ENCODE data around the gene LRMDA. TPM values are rescaled to one million over a fixed set of nuclear protein-coding genes. Genes with fewer than 3 reads are reported as not detected.

Gene LRMDA
- total RNA-seq, 1 experiment from 2014 or later: not detected

GRCh38 chr10:75417522-75417927 is 13.9 kb upstream of the LRMDA start:
- no TSS peak for BruUV-seq (replicated peaks)
- TF ChIP-seq EZH2 (IDR thresholded peaks at IDR 0.05; ENCODE audit: borderline replicate concordance, low read depth, low read length, poor library complexity, severe bottlenecking): no peak
- TF ChIP-seq, protein P1, sequence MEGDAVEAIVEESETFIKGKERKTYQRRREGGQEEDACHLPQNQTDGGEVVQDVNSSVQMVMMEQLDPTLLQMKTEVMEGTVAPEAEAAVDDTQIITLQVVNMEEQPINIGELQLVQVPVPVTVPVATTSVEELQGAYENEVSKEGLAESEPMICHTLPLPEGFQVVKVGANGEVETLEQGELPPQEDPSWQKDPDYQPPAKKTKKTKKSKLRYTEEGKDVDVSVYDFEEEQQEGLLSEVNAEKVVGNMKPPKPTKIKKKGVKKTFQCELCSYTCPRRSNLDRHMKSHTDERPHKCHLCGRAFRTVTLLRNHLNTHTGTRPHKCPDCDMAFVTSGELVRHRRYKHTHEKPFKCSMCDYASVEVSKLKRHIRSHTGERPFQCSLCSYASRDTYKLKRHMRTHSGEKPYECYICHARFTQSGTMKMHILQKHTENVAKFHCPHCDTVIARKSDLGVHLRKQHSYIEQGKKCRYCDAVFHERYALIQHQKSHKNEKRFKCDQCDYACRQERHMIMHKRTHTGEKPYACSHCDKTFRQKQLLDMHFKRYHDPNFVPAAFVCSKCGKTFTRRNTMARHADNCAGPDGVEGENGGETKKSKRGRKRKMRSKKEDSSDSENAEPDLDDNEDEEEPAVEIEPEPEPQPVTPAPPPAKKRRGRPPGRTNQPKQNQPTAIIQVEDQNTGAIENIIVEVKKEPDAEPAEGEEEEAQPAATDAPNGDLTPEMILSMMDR (conservative IDR thresholded peaks at IDR 0.05; ENCODE audit: low read depth, low read length): no peak
- POLR2A ChIA-PET (ENCODE audit: low non-redundant PET): interaction anchor here (0.7 kb wide), 1 partner anchor 1525 kb away, joined by 6 read pairs; no protein-coding TSS in a partner anchor
- DNase-seq (ENCODE audit: low spot score): no peak
- no peaks in the 10 kb centered on the region for H3K36me3 ChIP-seq (ENCODE audit: insufficient read depth, low read length, poor library complexity, severe bottlenecking)
- CTCF ChIA-PET: no interaction called here
- no peak overlapping the region for H3K27ac ChIP-seq (ENCODE audit: low read depth, low read length, poor library complexity, severe bottlenecking)
- intact Hi-C loops (cut with micrococcal nuclease; ENCODE audit: unreplicated experiment): no loop called here
- no peaks in the 10 kb centered on the region for H3K9me3 ChIP-seq (ENCODE audit: low read depth, low read length, poor library complexity, severe bottlenecking)
- peaks cover 55% of the 10 kb centered on the region for H3K27me3 ChIP-seq (replicated peaks; ENCODE audit: insufficient read depth, low read depth, low read length, poor library complexity)
- H3K4me3 ChIP-seq (ENCODE audit: low read depth, low read length, poor library complexity, severe bottlenecking): no peak overlapping the region
- no peaks in the 10 kb centered on the region for H3K4me1 ChIP-seq (ENCODE audit: insufficient read depth, low read length, poor library complexity, severe bottlenecking)

DNA sequence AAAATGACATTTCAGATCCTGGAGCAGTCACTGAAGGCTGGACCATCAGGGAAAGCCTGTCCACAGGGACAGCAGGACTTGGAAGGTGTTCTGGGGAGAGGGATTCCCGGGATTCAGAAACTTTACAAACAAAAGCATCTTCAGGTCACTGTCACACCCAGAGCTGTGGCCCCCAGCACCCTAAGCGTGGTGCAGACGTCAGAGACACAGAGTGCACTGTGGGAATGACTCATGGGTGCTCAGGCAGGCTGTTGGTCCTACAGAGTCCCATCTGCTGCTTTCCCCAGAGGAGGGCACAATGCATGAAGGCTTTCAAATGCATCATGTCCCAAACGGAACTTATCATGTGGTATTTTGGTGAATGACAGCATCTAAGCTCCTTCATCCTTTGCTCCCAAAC is 13.1 kb upstream of the LRMDA start:
- ChIA-PET POLR2A (ENCODE audit: low non-redundant PET) (no interaction called here), CTCF (no interaction called here)
- no TSS peak for BruUV-seq (replicated peaks)

DNA sequence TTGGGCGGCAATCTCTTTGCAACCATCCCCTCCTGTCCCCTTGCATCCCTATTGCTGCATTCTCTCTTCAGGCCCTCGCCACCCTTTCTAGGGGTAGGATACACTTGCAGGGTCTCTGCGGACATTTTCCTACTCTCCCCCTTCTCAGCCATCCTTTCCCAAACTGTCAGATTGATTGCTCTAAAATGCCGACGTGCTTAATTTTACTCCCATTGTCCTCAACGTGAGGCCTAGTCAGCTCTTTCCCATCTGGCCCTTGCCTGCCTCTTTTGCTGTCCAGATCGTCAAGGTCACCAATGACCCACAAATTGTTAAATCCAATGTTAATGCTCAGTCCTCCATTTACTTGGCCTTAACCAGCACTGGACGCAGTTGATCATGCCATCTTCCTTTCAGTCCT is 12.7 kb upstream of the LRMDA start:
- Histone ChIP-seq H3K4me3 (ENCODE audit: low read depth, low read length, poor library complexity, severe bottlenecking) (no peak overlapping the region), H3K27ac (ENCODE audit: low read depth, low read length, poor library complexity, severe bottlenecking) (no peak overlapping the region), H3K9me3 (ENCODE audit: low read depth, low read length, poor library complexity, severe bottlenecking) (no peaks in the 10 kb centered on the region), H3K27me3 (replicated peaks; ENCODE audit: insufficient read depth, low read depth, low read length, poor library complexity) (peaks cover 47% of the 10 kb centered on the region), H3K36me3 (ENCODE audit: insufficient read depth, low read length, poor library complexity, severe bottlenecking) (no peaks in the 10 kb centered on the region), H3K4me1 (ENCODE audit: insufficient read depth, low read length, poor library complexity, severe bottlenecking) (no peaks in the 10 kb centered on the region)
- intact Hi-C loops (cut with micrococcal nuclease; ENCODE audit: unreplicated experiment): no loop called here
- no peak for DNase-seq (ENCODE audit: low spot score)
- ChIA-PET CTCF (no interaction called here), POLR2A (ENCODE audit: low non-redundant PET) (no interaction called here)
- TF ChIP-seq, protein P1 (conservative IDR thresholded peaks at IDR 0.05; ENCODE audit: low read depth, low read length): no peak
- no peak for TF ChIP-seq EZH2 (IDR thresholded peaks at IDR 0.05; ENCODE audit: borderline replicate concordance, low read depth, low read length, poor library complexity, severe bottlenecking)
- no TSS peak for BruUV-seq (replicated peaks)

More for the DNA sequence above, 13.1 kb upstream of the LRMDA start:
- Histone ChIP-seq H3K4me3 (ENCODE audit: low read depth, low read length, poor library complexity, severe bottlenecking) (no peak overlapping the region), H3K27ac (ENCODE audit: low read depth, low read length, poor library complexity, severe bottlenecking) (no peak overlapping the region), H3K27me3 (replicated peaks; ENCODE audit: insufficient read depth, low read depth, low read length, poor library complexity) (peaks cover 51% of the 10 kb centered on the region), H3K4me1 (ENCODE audit: insufficient read depth, low read length, poor library complexity, severe bottlenecking) (no peaks in the 10 kb centered on the region), H3K9me3 (ENCODE audit: low read depth, low read length, poor library complexity, severe bottlenecking) (no peaks in the 10 kb centered on the region), H3K36me3 (ENCODE audit: insufficient read depth, low read length, poor library complexity, severe bottlenecking) (no peaks in the 10 kb centered on the region)
- no peak for DNase-seq (ENCODE audit: low spot score)
- intact Hi-C loops (cut with micrococcal nuclease; ENCODE audit: unreplicated experiment): no loop called here
- TF ChIP-seq EZH2 (IDR thresholded peaks at IDR 0.05; ENCODE audit: borderline replicate concordance, low read depth, low read length, poor library complexity, severe bottlenecking): no peak
- TF ChIP-seq, protein P1 (conservative IDR thresholded peaks at IDR 0.05; ENCODE audit: low read depth, low read length): no peak
